ENCODE results near the gene SURF4.

Gene SURF4

DNA sequence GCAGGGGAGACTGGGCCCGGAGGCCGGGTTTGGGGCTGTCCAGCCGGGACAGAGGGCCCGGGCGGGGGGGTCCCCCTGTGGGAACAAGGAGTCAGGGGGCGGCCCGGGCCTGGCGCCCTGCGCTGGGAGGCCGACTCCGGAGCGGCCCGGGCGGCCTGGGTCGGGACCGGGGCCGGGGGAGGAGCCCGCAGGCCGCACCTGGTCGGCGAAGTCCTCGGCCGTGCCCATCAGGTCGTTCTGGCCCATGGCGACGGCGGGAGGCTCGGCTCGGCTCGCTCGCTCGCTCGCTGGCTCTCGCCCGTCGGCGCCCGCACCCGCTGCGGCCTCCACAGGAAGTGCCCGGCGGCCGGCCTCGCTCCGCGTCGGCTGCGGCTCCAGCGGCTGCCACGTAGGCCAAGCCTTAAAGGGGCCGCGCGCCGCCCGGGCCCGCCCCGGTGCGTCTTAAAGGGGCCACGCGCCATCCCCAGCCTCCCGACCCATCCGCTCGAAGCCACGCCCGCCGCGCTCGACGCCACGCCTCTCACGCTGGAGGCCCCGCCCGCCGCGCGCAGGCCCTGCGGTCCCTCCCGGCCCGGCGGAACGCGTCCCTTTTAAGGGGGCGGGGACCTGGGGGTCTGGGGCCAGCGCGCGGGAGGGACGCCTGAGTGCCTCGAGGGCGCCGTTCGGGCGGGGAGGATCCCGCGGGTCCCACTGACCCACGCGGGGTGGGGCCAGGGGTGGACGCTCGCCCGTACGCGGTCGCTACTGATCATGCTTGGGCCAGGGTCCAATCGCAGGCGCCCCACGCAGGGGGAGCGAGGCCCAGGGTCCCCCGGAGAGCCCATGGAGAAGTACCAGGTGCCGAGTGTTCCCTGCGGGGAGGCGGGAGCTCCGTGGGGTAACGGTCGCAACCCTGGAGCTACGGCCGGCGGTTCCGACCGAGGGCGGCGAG is at the start of gene SURF4, which contains the start of gene STKLD1:
Gene SURF4 (minus strand): TSS at position 337 of the 931 bp plus-strand sequence. CDS start 91 bp downstream, at position 246.
Gene STKLD1 (plus strand): TSS at position 643 of the 931 bp plus-strand sequence. CDS start 108 bp downstream, at position 751.
- Histone ChIP-seq H3K4me3 (ENCODE audit: low read length, poor library complexity, severe bottlenecking) (peak within 1 kb of the TSS; percentile 99), H3K36me3 (ENCODE audit: insufficient read depth, low read length) (no peaks in the 10 kb centered on the region), H3F3A (ENCODE audit: low read depth) (peaks cover 13% of the 10 kb centered on the region), H3K79me2 (ENCODE audit: insufficient read depth, low read length) (peaks cover 49% of the 10 kb centered on the region), H4K20me1 (ENCODE audit: insufficient read depth, low read length, poor library complexity, severe bottlenecking) (peaks cover 47% of the 10 kb centered on the region), H2AFZ (ENCODE audit: low read length) (peak within 1 kb of the TSS; percentile 89), H3K9ac (ENCODE audit: low read depth, low read length, poor library complexity, severe bottlenecking) (peak within 1 kb of the TSS; percentile 96), H3K9me2 (replicated peaks; ENCODE audit: low read depth, low read length) (no peaks in the 10 kb centered on the region), H3K4me2 (ENCODE audit: low read depth, low read length, poor library complexity, severe bottlenecking) (peak within 1 kb of the TSS; percentile 84), H3K9me3 (ENCODE audit: insufficient read depth, low read depth, low read length) (no peaks in the 10 kb centered on the region), H3K27me3 (ENCODE audit: insufficient read depth, low read length, poor library complexity, severe bottlenecking) (no peaks in the 10 kb centered on the region), H3K4me1 (ENCODE audit: insufficient read depth, low read length, poor library complexity, severe bottlenecking) (peaks cover 41% of the 10 kb centered on the region)
- TF ChIP-seq, protein P1, sequence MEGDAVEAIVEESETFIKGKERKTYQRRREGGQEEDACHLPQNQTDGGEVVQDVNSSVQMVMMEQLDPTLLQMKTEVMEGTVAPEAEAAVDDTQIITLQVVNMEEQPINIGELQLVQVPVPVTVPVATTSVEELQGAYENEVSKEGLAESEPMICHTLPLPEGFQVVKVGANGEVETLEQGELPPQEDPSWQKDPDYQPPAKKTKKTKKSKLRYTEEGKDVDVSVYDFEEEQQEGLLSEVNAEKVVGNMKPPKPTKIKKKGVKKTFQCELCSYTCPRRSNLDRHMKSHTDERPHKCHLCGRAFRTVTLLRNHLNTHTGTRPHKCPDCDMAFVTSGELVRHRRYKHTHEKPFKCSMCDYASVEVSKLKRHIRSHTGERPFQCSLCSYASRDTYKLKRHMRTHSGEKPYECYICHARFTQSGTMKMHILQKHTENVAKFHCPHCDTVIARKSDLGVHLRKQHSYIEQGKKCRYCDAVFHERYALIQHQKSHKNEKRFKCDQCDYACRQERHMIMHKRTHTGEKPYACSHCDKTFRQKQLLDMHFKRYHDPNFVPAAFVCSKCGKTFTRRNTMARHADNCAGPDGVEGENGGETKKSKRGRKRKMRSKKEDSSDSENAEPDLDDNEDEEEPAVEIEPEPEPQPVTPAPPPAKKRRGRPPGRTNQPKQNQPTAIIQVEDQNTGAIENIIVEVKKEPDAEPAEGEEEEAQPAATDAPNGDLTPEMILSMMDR (conservative IDR thresholded peaks at IDR 0.05; ENCODE audit: low read length): no peak
- TF ChIP-seq EZH2phosphoT487 (IDR thresholded peaks at IDR 0.05; ENCODE audit: borderline replicate concordance): no peak

DNA sequence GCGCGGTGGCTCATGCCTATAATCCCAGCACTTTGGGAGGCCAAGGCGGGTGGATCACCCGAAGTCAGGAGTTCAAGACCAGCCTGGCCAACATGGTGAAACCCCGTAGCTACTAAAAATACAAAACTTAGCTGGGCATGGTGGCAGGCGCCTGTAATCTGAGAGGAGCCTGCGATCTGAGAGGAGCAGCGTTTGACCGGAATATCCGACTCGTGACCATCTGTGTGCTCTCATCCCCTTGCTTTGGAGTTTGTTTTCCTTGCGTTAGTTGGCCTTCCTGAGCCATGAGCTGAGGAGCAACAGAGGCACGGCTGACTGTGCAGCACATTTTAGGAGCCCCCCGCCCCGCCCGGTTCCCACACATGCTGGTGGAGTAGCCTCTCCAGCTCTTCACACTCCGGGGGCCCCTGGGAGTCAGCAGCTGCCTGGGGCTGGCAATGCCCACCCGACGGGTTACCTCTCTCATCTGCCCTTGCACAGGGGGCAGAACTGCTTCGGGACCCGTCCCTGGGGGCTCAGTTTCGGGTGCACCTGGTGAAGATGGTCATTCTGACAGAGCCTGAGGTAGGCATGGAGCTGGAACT is 49.3 kb upstream of the SURF4 start:
- TF ChIP-seq, protein P1 (conservative IDR thresholded peaks at IDR 0.05; ENCODE audit: low read length): no peak
- TF ChIP-seq EZH2phosphoT487 (IDR thresholded peaks at IDR 0.05; ENCODE audit: borderline replicate concordance): no peak
- H3K79me2 ChIP-seq (ENCODE audit: insufficient read depth, low read length): no peaks in the 10 kb centered on the region
- no peaks in the 10 kb centered on the region for H3K27me3 ChIP-seq (ENCODE audit: insufficient read depth, low read length, poor library complexity, severe bottlenecking)
- H3K4me2 ChIP-seq (ENCODE audit: low read depth, low read length, poor library complexity, severe bottlenecking): no peak overlapping the region
- H3K4me3 ChIP-seq (ENCODE audit: low read length, poor library complexity, severe bottlenecking): no peak overlapping the region
- no peak overlapping the region for H3K9ac ChIP-seq (ENCODE audit: low read depth, low read length, poor library complexity, severe bottlenecking)
- H3K4me1 ChIP-seq (ENCODE audit: insufficient read depth, low read length, poor library complexity, severe bottlenecking): no peaks in the 10 kb centered on the region
- no peaks in the 10 kb centered on the region for H3F3A ChIP-seq (ENCODE audit: low read depth)
- no peaks in the 10 kb centered on the region for H3K9me2 ChIP-seq (replicated peaks; ENCODE audit: low read depth, low read length)
- H3K36me3 ChIP-seq (ENCODE audit: insufficient read depth, low read length): no peaks in the 10 kb centered on the region
- no peaks in the 10 kb centered on the region; the same call in 1 of the 2 replicates for H3K9me3 ChIP-seq (ENCODE audit: insufficient read depth, low read depth, low read length)
- no peak overlapping the region for H2AFZ ChIP-seq (ENCODE audit: low read length)
- no peaks in the 10 kb centered on the region for H4K20me1 ChIP-seq (ENCODE audit: insufficient read depth, low read length, poor library complexity, severe bottlenecking)

DNA sequence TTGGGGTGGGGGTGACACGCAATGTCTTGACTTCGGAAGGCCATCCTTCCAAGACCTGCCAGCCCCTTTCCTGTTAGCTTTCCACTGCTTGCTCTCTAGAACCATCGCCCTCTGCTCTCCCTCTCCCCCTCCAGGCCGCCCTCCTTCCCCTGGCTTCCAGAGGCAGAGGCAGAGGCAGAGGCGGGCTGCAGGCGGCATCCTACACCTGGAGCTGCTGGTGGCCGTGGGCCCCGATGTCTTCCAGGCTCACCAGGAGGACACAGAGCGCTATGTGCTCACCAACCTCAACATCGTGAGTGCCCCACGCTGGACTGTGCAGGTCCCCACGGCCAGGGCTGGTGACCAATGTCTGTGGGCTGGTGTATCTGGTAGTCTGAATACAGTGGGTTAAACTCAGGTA is 48.3 kb upstream of the SURF4 start:
- Histone ChIP-seq H3K9me2 (replicated peaks; ENCODE audit: low read depth, low read length) (no peaks in the 10 kb centered on the region), H3K4me2 (ENCODE audit: low read depth, low read length, poor library complexity, severe bottlenecking) (no peak overlapping the region), H3K27me3 (ENCODE audit: insufficient read depth, low read length, poor library complexity, severe bottlenecking) (no peaks in the 10 kb centered on the region), H2AFZ (ENCODE audit: low read length) (no peak overlapping the region), H3K36me3 (ENCODE audit: insufficient read depth, low read length) (no peaks in the 10 kb centered on the region), H3K4me3 (ENCODE audit: low read length, poor library complexity, severe bottlenecking) (no peak overlapping the region), H3K9me3 (ENCODE audit: insufficient read depth, low read depth, low read length) (no peaks in the 10 kb centered on the region; the same call in 1 of the 2 replicates), H3K4me1 (ENCODE audit: insufficient read depth, low read length, poor library complexity, severe bottlenecking) (peaks cover under 1% of the 10 kb centered on the region), H3F3A (ENCODE audit: low read depth) (no peaks in the 10 kb centered on the region), H3K79me2 (ENCODE audit: insufficient read depth, low read length) (no peaks in the 10 kb centered on the region), H3K9ac (ENCODE audit: low read depth, low read length, poor library complexity, severe bottlenecking) (no peak overlapping the region), H4K20me1 (ENCODE audit: insufficient read depth, low read length, poor library complexity, severe bottlenecking) (no peaks in the 10 kb centered on the region)
- TF ChIP-seq, protein P1 (conservative IDR thresholded peaks at IDR 0.05; ENCODE audit: low read length): no peak
- no peak for TF ChIP-seq EZH2phosphoT487 (IDR thresholded peaks at IDR 0.05; ENCODE audit: borderline replicate concordance)

Data from Loucy (cell line).